ENCODE measurements around the gene RAB3A.

GRCh38 chr19:18172331-18173053 lies 31.4 kb downstream of the RAB3A start:
- TF ChIP-seq CTCF (IDR thresholded peaks at IDR 0.05; ENCODE audit: insufficient read depth, low read length, poor library complexity, severe bottlenecking) = no peak
- no peak for TF ChIP-seq EZH2phosphoT487 (conservative IDR thresholded peaks at IDR 0.05; ENCODE audit: low read length)
